Measurements from ENCODE around the gene AGBL5.

- TF ChIP-seq POLR2A (IDR thresholded peaks at IDR 0.05; ENCODE audit: low read length) = no peak
- no peak for TF ChIP-seq GATA1 (IDR thresholded peaks at IDR 0.05; ENCODE audit: low read depth, low read length)
Measured at GRCh38 chr2:27105981-27106380, 54.5 kb downstream of the AGBL5 start.
